Loucy (cell line): Measurements from ENCODE around the gene BAIAP2L1.

ENCODE experiments used
- H2AFZ ChIP-seq: fragments of 200-600 bp; sonication (generic); 2 replicates; pipeline ENCODE4 v1.6.0; 2016; ENCODE audit warnings: antibody characterized with exemption, mild to moderate bottlenecking, low read length, moderate library complexity
- H3F3A ChIP-seq: fragments of 200-600 bp; 2 replicates; pipeline ENCODE4 v1.6.0; 2016; ENCODE audit warnings: antibody characterized with exemption, low read depth, mild to moderate bottlenecking
- H3K27me3 ChIP-seq: fragments of 200-600 bp; sonication (generic); 2 replicates; pipeline ENCODE4 v1.6.1; 2014; ENCODE audit warnings: low read length, mild to moderate bottlenecking; ENCODE audit not compliant: insufficient read depth, poor library complexity, severe bottlenecking
- H3K36me3 ChIP-seq: fragments of 200-600 bp; sonication (generic); 2 replicates; pipeline ENCODE4 v1.6.1; 2016; ENCODE audit warnings: low read length; ENCODE audit not compliant: insufficient read depth
- H3K4me1 ChIP-seq: fragments of 200-600 bp; sonication (generic); 2 replicates; pipeline ENCODE4 v1.5.1; 2014; ENCODE audit warnings: low read length, mild to moderate bottlenecking; ENCODE audit not compliant: insufficient read depth, poor library complexity, severe bottlenecking
- H3K4me2 ChIP-seq: fragments of 200-600 bp; sonication (generic); 2 replicates; pipeline ENCODE4 v1.6.0; 2014; ENCODE audit warnings: antibody characterized with exemption, low read length, low read depth, mild to moderate bottlenecking; ENCODE audit not compliant: poor library complexity, severe bottlenecking
- H3K4me3 ChIP-seq: fragments of 200-600 bp; sonication (generic); 2 replicates; pipeline ENCODE4 v1.5.1; 2014; ENCODE audit warnings: low read length, mild to moderate bottlenecking, mixed read lengths; ENCODE audit not compliant: poor library complexity, severe bottlenecking
- H3K79me2 ChIP-seq: fragments of 200-600 bp; sonication (generic); 2 replicates; pipeline ENCODE4 v1.6.1; 2014; ENCODE audit warnings: low read length; ENCODE audit not compliant: insufficient read depth
- H3K9ac ChIP-seq: fragments of 200-600 bp; sonication (generic); 2 replicates; pipeline ENCODE4 v1.6.0; 2014; ENCODE audit warnings: mild to moderate bottlenecking, low read depth, low read length, moderate library complexity; ENCODE audit not compliant: poor library complexity, severe bottlenecking
- H3K9me2 ChIP-seq: fragments of 200-600 bp; sonication (generic); replicated peaks from 2 replicates; pipeline ENCODE4 v1.6.1; 2016; ENCODE audit warnings: low read depth, low read length, mixed read lengths
- H3K9me3 ChIP-seq: fragments of 200-600 bp; sonication (generic); 2 replicates; pipeline ENCODE4 v1.6.1; 2014; ENCODE audit warnings: mild to moderate bottlenecking, antibody characterized with exemption, low read length, low read depth; ENCODE audit not compliant: insufficient read depth
- H4K20me1 ChIP-seq: fragments of 200-600 bp; sonication (generic); 2 replicates; pipeline ENCODE4 v1.6.0; 2014; ENCODE audit warnings: antibody characterized with exemption, low read length, mild to moderate bottlenecking; ENCODE audit not compliant: insufficient read depth, poor library complexity, severe bottlenecking
- EZH2phosphoT487 ChIP-seq: fragments of 200-600 bp; IDR thresholded peaks from 2 replicates; pipeline ENCODE4 v1.6.1; 2018; ENCODE audit warnings: antibody characterized with exemption, mild to moderate bottlenecking, moderate library complexity, borderline replicate concordance
- TF ChIP-seq, protein P1 (sequence below): fragments of 200-600 bp; sonication (generic); conservative IDR thresholded peaks from 2 replicates; pipeline ENCODE4 v1.5.1; 2014; ENCODE audit warnings: mild to moderate bottlenecking, antibody characterized with exemption, low read length

The BAIAP2L1 gene

DNA sequence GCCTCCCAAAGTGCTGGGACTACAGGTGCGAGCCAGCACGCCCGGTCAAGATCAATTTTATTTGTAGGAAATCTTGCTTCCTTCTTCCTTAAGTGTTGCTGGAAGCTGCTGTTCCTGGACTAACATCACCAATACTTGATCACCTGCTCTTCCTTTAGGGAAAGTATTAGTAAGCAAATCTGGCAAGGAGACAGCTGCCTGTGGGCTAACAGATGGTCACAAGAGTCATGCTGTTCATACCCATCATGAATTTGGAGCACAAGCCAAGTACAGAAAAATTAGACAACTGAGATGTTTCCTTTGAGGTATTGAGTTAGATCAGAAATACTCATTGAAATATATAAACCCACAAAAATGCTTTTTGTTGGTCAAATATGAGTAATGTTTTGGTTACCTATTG lies 27.9 kb downstream of the BAIAP2L1 start:
- H3K9me3 ChIP-seq = no peaks in the 10 kb centered on the region
- no peaks in the 10 kb centered on the region for H3K9me2 ChIP-seq
- no peaks in the 10 kb centered on the region for H4K20me1 ChIP-seq
- no peaks in the 10 kb centered on the region for H3F3A ChIP-seq
- no peaks in the 10 kb centered on the region for H3K27me3 ChIP-seq
- H3K4me3 ChIP-seq = no peak overlapping the region
- TF ChIP-seq EZH2phosphoT487 = no peak
- TF ChIP-seq, protein P1, sequence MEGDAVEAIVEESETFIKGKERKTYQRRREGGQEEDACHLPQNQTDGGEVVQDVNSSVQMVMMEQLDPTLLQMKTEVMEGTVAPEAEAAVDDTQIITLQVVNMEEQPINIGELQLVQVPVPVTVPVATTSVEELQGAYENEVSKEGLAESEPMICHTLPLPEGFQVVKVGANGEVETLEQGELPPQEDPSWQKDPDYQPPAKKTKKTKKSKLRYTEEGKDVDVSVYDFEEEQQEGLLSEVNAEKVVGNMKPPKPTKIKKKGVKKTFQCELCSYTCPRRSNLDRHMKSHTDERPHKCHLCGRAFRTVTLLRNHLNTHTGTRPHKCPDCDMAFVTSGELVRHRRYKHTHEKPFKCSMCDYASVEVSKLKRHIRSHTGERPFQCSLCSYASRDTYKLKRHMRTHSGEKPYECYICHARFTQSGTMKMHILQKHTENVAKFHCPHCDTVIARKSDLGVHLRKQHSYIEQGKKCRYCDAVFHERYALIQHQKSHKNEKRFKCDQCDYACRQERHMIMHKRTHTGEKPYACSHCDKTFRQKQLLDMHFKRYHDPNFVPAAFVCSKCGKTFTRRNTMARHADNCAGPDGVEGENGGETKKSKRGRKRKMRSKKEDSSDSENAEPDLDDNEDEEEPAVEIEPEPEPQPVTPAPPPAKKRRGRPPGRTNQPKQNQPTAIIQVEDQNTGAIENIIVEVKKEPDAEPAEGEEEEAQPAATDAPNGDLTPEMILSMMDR = no peak
- H3K4me1 ChIP-seq = no peaks in the 10 kb centered on the region
- no peaks in the 10 kb centered on the region for H3K79me2 ChIP-seq
- H3K36me3 ChIP-seq = no peaks in the 10 kb centered on the region
- H3K9ac ChIP-seq = no peak overlapping the region
- no peak overlapping the region for H2AFZ ChIP-seq
- no peak overlapping the region for H3K4me2 ChIP-seq

- no peaks in the 10 kb centered on the region for H3K79me2 ChIP-seq
- H3K9ac ChIP-seq = no peak overlapping the region
- no peaks in the 10 kb centered on the region for H3K36me3 ChIP-seq
- H2AFZ ChIP-seq = no peak overlapping the region
- TF ChIP-seq, protein P1 = no peak
- no peak for TF ChIP-seq EZH2phosphoT487
- H3K4me1 ChIP-seq = no peaks in the 10 kb centered on the region
- H3F3A ChIP-seq = no peaks in the 10 kb centered on the region
- no peaks in the 10 kb centered on the region for H3K9me2 ChIP-seq
- no peaks in the 10 kb centered on the region for H4K20me1 ChIP-seq
- H3K4me2 ChIP-seq = no peak overlapping the region
- H3K27me3 ChIP-seq = no peaks in the 10 kb centered on the region
- H3K9me3 ChIP-seq = no peaks in the 10 kb centered on the region
- H3K4me3 ChIP-seq = no peak overlapping the region
Measured at GRCh38 chr7:98369726-98370125, 31.2 kb downstream of the BAIAP2L1 start.

GRCh38 chr7:98368716-98369115 lies 32.2 kb downstream of the BAIAP2L1 start:
- H3K9me3 ChIP-seq = no peaks in the 10 kb centered on the region
- no peak overlapping the region for H3K4me3 ChIP-seq
- no peaks in the 10 kb centered on the region for H3K4me1 ChIP-seq
- no peak overlapping the region for H2AFZ ChIP-seq
- H3K36me3 ChIP-seq = no peaks in the 10 kb centered on the region
- no peaks in the 10 kb centered on the region for H3K79me2 ChIP-seq
- no peaks in the 10 kb centered on the region for H3K27me3 ChIP-seq
- no peaks in the 10 kb centered on the region for H4K20me1 ChIP-seq
- H3K4me2 ChIP-seq = no peak overlapping the region
- no peaks in the 10 kb centered on the region for H3F3A ChIP-seq
- TF ChIP-seq, protein P1 = no peak
- TF ChIP-seq EZH2phosphoT487 = no peak
- no peak overlapping the region for H3K9ac ChIP-seq
- no peaks in the 10 kb centered on the region for H3K9me2 ChIP-seq
